Measurements from ENCODE around the gene NPBWR2.
A peak's percentile ranks its signal among the peaks of the same experiment; 100 is the strongest.

NPBWR2 gene

DNA sequence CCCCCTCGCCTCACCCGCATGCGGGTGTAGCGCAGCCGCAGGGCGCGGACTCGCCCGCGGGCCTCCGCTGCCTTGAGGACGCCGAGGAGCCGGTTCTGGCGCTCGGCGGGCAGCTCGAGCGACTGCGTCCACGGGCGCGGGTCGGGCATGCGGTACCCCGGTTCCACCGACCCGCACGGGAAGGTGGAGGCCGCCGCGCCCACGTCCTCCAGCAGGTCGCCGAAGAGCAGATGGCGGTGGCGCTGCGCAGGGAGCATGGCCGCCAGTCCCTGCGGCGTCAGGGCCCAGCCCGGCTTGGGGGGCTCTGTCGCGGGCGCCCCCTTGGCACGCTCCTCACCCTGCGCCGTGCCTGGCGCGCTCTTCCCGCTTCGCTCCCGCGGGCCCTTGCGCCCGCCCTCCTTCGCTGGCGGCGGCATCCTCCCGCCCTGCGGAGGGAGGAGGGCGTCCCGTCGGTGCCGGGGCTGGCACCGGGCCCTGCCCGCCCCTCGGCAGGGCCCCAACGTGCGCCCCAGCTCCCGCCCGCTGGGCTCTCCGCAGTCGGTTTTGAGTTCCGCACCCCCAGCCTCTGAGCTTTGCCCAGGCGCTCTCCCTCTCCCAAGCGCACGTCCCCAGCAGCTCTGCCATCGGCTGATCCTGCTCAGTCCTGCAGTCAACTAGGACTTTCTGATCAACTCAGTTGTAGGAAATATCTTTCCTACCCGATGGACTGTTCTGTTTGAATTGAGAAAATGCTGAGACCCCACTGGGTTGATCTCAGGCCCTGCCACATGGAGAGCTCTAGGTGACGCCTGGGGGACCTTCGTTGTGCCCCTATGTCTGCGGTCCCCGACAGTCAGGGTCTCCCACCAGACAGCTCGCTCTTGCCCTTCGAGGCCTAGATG, 23.3 kb downstream of the NPBWR2 start, which contains the start of gene LKAAEAR1:
Gene LKAAEAR1, minus strand, starts transcription at position 595 of the 881 bp plus-strand sequence. Its CDS starts 179 bp downstream, at position 416.
- WGBS, 2 experiments = 3 to 4% methylated on average over 86 of the region's 86 CpGs
- H3K4me3 ChIP-seq (ENCODE audit: insufficient read depth, low read depth, low read length) = peak within 1 kb of the TSS; percentile 47
- peaks cover 32% of the 10 kb centered on the region for H3K4me1 ChIP-seq (ENCODE audit: control insufficient read depth, insufficient read depth, low read length)
- no peak within 1 kb of the TSS for H3K27ac ChIP-seq (ENCODE audit: insufficient read depth, low read depth, low read length, poor library complexity, severe bottlenecking)
- peaks cover 75% of the 10 kb centered on the region for H3K27me3 ChIP-seq (ENCODE audit: control insufficient read depth, insufficient read depth, low read length, poor library complexity, severe bottlenecking)
- H3K9me3 ChIP-seq (ENCODE audit: control insufficient read depth, low read length) = no peaks in the 10 kb centered on the region
- H3K36me3 ChIP-seq (ENCODE audit: control insufficient read depth, insufficient read depth, low read length) = no peaks in the 10 kb centered on the region

- WGBS, 2 experiments = 2% methylated on average over 52 of the region's 52 CpGs
- no peaks in the 10 kb centered on the region for H3K9me3 ChIP-seq (ENCODE audit: control insufficient read depth, low read length)
- no peak overlapping the region for H3K27ac ChIP-seq (ENCODE audit: insufficient read depth, low read depth, low read length, poor library complexity, severe bottlenecking)
- H3K27me3 ChIP-seq (ENCODE audit: control insufficient read depth, insufficient read depth, low read length, poor library complexity, severe bottlenecking) = peaks cover 69% of the 10 kb centered on the region
- H3K4me1 ChIP-seq (ENCODE audit: control insufficient read depth, insufficient read depth, low read length) = peaks cover 39% of the 10 kb centered on the region
- no peaks in the 10 kb centered on the region for H3K36me3 ChIP-seq (ENCODE audit: control insufficient read depth, insufficient read depth, low read length)
- H3K4me3 ChIP-seq (ENCODE audit: insufficient read depth, low read depth, low read length) = peak overlapping the region; percentile 47
These were observed 24.0 kb downstream of the NPBWR2 start for GRCh38 chr20:64083378-64083803.

DNA sequence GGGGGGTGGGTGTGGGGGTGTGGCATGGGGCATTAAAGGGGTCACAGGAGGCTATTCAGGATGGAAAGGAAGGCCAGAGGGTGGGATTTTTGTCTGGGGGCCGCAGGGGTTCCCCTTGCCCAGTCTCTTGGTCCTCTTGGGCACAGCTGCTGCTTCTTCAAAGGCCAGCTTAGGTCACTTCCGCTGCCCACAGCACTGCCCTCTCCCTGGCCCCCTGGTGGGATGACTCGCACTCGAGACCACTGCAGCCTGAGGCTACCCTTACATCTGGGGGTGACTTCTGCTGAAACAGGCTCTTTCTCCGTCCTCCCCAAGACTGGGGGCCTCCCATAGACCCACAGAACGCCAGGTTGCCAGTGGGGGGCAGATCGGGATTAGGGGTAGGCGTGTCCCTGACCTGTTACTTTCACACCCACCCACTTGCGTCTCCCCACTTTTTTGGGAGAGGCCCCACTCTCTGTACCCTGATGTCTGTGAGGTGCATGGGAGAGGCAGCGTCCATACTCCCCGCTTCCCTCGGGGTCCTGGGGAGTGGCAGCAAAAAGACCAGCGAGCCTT, 24.5 kb downstream of the NPBWR2 start:
- Histone ChIP-seq H3K27me3 (ENCODE audit: control insufficient read depth, insufficient read depth, low read length, poor library complexity, severe bottlenecking) (peaks cover 69% of the 10 kb centered on the region), H3K27ac (ENCODE audit: insufficient read depth, low read depth, low read length, poor library complexity, severe bottlenecking) (no peak overlapping the region), H3K4me3 (ENCODE audit: insufficient read depth, low read depth, low read length) (peak overlapping the region; percentile 47), H3K4me1 (ENCODE audit: control insufficient read depth, insufficient read depth, low read length) (peaks cover 44% of the 10 kb centered on the region), H3K9me3 (ENCODE audit: control insufficient read depth, low read length) (no peaks in the 10 kb centered on the region), H3K36me3 (ENCODE audit: control insufficient read depth, insufficient read depth, low read length) (no peaks in the 10 kb centered on the region)
- 34 to 35% methylated on average over 13 of the region's 13 CpGs for WGBS, 2 experiments

GRCh38 chr20:64082126-64082731, 25.1 kb downstream of the NPBWR2 start:
- peaks cover 45% of the 10 kb centered on the region for H3K4me1 ChIP-seq (ENCODE audit: control insufficient read depth, insufficient read depth, low read length)
- H3K36me3 ChIP-seq (ENCODE audit: control insufficient read depth, insufficient read depth, low read length) = no peaks in the 10 kb centered on the region
- WGBS, 2 experiments = 18 to 21% methylated on average over 13 of the region's 13 CpGs
- H3K9me3 ChIP-seq (ENCODE audit: control insufficient read depth, low read length) = no peaks in the 10 kb centered on the region
- peaks cover 69% of the 10 kb centered on the region for H3K27me3 ChIP-seq (ENCODE audit: control insufficient read depth, insufficient read depth, low read length, poor library complexity, severe bottlenecking)
- H3K27ac ChIP-seq (ENCODE audit: insufficient read depth, low read depth, low read length, poor library complexity, severe bottlenecking) = no peak overlapping the region
- no peak overlapping the region for H3K4me3 ChIP-seq (ENCODE audit: insufficient read depth, low read depth, low read length)

GRCh38 chr20:64081624-64081964, 25.8 kb downstream of the NPBWR2 start:
- 91 to 92% methylated on average over 6 of the region's 6 CpGs for WGBS, 2 experiments
- Histone ChIP-seq H3K27me3 (ENCODE audit: control insufficient read depth, insufficient read depth, low read length, poor library complexity, severe bottlenecking) (peaks cover 66% of the 10 kb centered on the region), H3K36me3 (ENCODE audit: control insufficient read depth, insufficient read depth, low read length) (no peaks in the 10 kb centered on the region), H3K4me3 (ENCODE audit: insufficient read depth, low read depth, low read length) (no peak overlapping the region), H3K9me3 (ENCODE audit: control insufficient read depth, low read length) (no peaks in the 10 kb centered on the region), H3K27ac (ENCODE audit: insufficient read depth, low read depth, low read length, poor library complexity, severe bottlenecking) (no peak overlapping the region), H3K4me1 (ENCODE audit: control insufficient read depth, insufficient read depth, low read length) (peaks cover 45% of the 10 kb centered on the region)

DNA sequence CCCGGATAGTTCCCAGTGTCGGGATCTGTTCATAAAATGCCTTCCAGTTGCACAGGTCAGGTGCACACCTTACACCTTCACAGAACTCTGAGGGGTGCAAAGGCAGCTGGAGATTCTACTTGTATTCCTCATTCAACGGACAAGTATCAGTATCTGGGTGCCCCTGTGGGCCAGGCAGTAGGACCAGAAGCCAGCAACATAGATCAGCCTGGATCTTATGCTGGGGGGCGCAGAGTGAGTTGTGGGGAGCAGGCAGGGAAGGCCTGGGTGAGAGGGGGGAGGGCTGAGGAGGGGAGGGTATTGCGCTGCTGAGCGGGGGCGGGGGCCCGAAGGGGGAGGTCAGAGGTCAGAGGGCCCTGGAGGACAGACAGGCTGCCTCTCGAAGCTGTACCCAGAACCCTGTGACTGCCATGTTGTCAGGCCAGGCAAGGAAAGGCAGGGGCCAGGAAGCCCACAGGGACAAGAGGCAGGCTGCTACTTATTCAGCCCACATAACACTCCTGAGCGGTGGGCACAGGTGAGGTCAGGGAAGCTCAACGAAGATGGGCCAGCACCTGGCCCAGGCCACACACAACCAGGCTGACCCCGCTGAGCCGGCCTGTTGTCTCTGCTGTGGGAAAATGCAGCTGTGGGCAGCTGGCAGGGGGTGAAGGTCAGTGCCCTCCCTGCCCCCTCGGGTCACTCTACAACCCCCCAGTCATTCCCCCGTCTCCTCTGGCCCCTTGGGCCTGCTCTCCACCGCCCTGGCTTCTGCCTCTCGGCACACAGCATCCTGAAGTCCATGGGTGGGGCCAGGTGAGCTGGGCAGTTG, 26.3 kb downstream of the NPBWR2 start:
- peak overlapping the region; percentile 59 for H3K4me3 ChIP-seq (ENCODE audit: insufficient read depth, low read depth, low read length)
- H3K36me3 ChIP-seq (ENCODE audit: control insufficient read depth, insufficient read depth, low read length) = no peaks in the 10 kb centered on the region
- no peak overlapping the region for H3K27ac ChIP-seq (ENCODE audit: insufficient read depth, low read depth, low read length, poor library complexity, severe bottlenecking)
- H3K9me3 ChIP-seq (ENCODE audit: control insufficient read depth, low read length) = no peaks in the 10 kb centered on the region
- 84 to 85% methylated on average over 17 of the region's 17 CpGs for WGBS, 2 experiments
- H3K4me1 ChIP-seq (ENCODE audit: control insufficient read depth, insufficient read depth, low read length) = peaks cover 45% of the 10 kb centered on the region
- H3K27me3 ChIP-seq (ENCODE audit: control insufficient read depth, insufficient read depth, low read length, poor library complexity, severe bottlenecking) = peaks cover 61% of the 10 kb centered on the region

DNA sequence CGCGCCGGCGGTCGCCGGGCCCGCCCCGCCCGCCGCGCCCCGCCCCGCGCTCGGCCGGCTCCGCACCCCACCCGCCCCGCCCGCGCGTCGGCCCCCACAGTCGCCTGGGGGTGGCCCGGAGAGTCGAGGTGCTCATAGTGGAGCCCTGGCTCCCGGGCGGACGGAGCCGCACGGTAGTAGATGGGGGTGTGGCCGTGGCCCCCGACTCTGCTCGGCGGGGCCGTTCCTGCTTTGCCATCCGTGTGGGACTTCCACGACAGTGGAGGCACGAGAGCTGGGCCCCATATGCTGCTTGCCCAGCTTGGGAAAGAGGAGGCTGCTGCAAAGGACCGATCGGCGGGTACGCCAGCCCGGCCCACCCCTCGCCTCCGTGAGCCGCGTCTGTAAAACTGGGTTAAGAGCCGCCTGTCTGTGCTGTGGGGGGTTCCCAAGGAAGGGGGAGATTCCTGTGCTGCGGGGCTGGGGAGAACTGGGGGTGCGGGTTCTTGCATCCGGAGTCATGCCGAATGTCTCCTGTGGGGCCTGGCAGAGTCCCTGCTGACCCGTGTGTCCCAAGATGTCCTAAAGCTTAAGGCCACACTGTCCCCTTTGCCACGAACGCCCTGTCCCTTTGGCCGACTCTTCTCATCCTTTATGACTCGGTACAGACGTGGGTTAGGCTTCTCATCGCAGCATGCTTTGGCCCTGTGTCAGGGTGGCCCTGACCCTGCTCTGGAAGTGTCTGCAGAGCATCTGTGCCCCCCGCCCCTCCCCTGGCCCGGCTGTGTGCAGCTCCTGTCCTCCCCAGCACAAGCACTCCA, 27.2 kb downstream of the NPBWR2 start, which contains the start of gene OPRL1:
Gene OPRL1, plus strand, starts transcription at position 70 of the 800 bp plus-strand sequence. CDS start 12,639 bp downstream, outside the sequence.
- Histone ChIP-seq H3K36me3 (ENCODE audit: control insufficient read depth, insufficient read depth, low read length) (no peaks in the 10 kb centered on the region), H3K4me1 (ENCODE audit: control insufficient read depth, insufficient read depth, low read length) (peaks cover 45% of the 10 kb centered on the region), H3K27me3 (ENCODE audit: control insufficient read depth, insufficient read depth, low read length, poor library complexity, severe bottlenecking) (peaks cover 53% of the 10 kb centered on the region), H3K27ac (ENCODE audit: insufficient read depth, low read depth, low read length, poor library complexity, severe bottlenecking) (no peak within 1 kb of the TSS), H3K9me3 (ENCODE audit: control insufficient read depth, low read length) (no peaks in the 10 kb centered on the region), H3K4me3 (ENCODE audit: insufficient read depth, low read depth, low read length) (peak within 1 kb of the TSS; percentile 59)
- WGBS, 2 experiments = 11% methylated on average over 62 of the region's 62 CpGs

DNA sequence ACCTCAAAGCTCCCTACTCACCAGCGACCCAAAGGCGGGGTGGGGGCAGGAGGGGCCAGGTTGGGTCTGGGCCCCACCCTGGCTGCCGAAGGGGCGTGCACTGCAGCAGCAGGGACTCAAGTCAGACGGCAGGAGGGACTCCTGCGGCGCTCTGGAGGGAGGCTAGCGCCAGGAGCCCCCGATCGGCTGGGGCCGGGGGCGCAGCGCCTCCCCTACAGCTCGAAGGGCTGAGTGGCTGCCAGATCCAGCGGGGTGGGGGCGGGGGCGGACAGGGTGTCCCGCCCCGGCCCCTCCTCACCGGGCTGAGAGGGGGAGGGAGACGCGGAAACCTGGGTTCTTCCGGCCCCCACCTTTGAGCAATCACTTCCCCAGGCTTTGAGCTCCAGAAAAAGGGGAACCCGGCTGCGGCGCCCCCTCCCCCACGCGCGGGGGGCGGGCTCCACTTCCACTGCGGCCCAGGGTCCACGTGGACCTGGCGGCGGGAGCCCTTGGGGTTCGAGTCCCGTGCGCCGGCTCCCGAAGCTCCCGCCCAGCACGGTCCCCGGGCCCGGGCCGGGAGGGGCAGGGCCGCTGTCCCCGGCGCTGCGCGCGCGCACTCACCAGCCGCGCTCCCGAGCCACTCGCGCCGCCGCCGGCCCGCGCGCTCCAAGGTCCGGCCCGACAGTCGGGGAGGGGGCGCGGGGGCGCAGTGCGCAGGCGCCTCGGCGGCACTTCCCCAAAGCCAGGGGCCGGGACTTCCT, 27.9 kb downstream of the NPBWR2 start, which contains the start of gene RGS19:
Gene RGS19, minus strand, starts transcription at position 246 of the 740 bp plus-strand sequence. CDS start 2,632 bp downstream, outside the sequence.
- peaks cover 45% of the 10 kb centered on the region for H3K27me3 ChIP-seq (ENCODE audit: control insufficient read depth, insufficient read depth, low read length, poor library complexity, severe bottlenecking)
- WGBS, 2 experiments = 0% methylated on average over 73 of the region's 73 CpGs

GRCh38 chr20:64078934-64079272, 28.5 kb downstream of the NPBWR2 start:
- WGBS, 2 experiments = 34 to 36% methylated on average over 4 of the region's 4 CpGs
- Histone ChIP-seq H3K9me3 (ENCODE audit: control insufficient read depth, low read length) (no peaks in the 10 kb centered on the region), H3K27me3 (ENCODE audit: control insufficient read depth, insufficient read depth, low read length, poor library complexity, severe bottlenecking) (peaks cover 40% of the 10 kb centered on the region), H3K4me3 (ENCODE audit: insufficient read depth, low read depth, low read length) (peak overlapping the region; percentile 59), H3K27ac (ENCODE audit: insufficient read depth, low read depth, low read length, poor library complexity, severe bottlenecking) (no peak overlapping the region), H3K4me1 (ENCODE audit: control insufficient read depth, insufficient read depth, low read length) (peaks cover 38% of the 10 kb centered on the region), H3K36me3 (ENCODE audit: control insufficient read depth, insufficient read depth, low read length) (no peaks in the 10 kb centered on the region)

More for the DNA sequence above, 27.9 kb downstream of the NPBWR2 start, which contains the start of gene RGS19:
- peak within 1 kb of the TSS; percentile 59 for H3K4me3 ChIP-seq (ENCODE audit: insufficient read depth, low read depth, low read length)
- no peaks in the 10 kb centered on the region for H3K36me3 ChIP-seq (ENCODE audit: control insufficient read depth, insufficient read depth, low read length)
- H3K9me3 ChIP-seq (ENCODE audit: control insufficient read depth, low read length) = no peaks in the 10 kb centered on the region
- no peak within 1 kb of the TSS for H3K27ac ChIP-seq (ENCODE audit: insufficient read depth, low read depth, low read length, poor library complexity, severe bottlenecking)
- H3K4me1 ChIP-seq (ENCODE audit: control insufficient read depth, insufficient read depth, low read length) = peaks cover 39% of the 10 kb centered on the region
